ENCODE measurements around the gene OPHN1.

The OPHN1 gene

GRCh38 chrX:68438575-68438974, 5.3 kb upstream of the OPHN1 start:
- Histone ChIP-seq H3K79me2 (ENCODE audit: low read length) (no peaks in the 10 kb centered on the region), H3K27me3 (replicated peaks; ENCODE audit: insufficient read depth, low read length) (0 out of 2 replicates have a peak, but pooled peaks cover 6% of the 10 kb centered on the region), H3K36me3 (replicated peaks; ENCODE audit: insufficient read depth, low read length) (no peaks in the 10 kb centered on the region), H3K9me2 (replicated peaks; ENCODE audit: insufficient read depth, low read length) (no peaks in the 10 kb centered on the region), H3K9ac (ENCODE audit: low read length) (no peak overlapping the region), H3K27ac (ENCODE audit: low read length) (no peak overlapping the region), H3K4me1 (ENCODE audit: low read length) (peaks cover 8% of the 10 kb centered on the region), H2AFZ (ENCODE audit: low read length) (no peak overlapping the region), H4K20me1 (ENCODE audit: insufficient read depth, low read length) (no peaks in the 10 kb centered on the region), H3F3A (ENCODE audit: insufficient read depth, low read length) (0 out of 2 replicates have a peak, but pooled peaks cover 5% of the 10 kb centered on the region), H3K9me3 (replicated peaks; ENCODE audit: insufficient read depth, low read length) (no peaks in the 10 kb centered on the region), H3K4me2 (ENCODE audit: low read depth, low read length) (no peak overlapping the region), H3K4me3 (ENCODE audit: low read length) (no peak overlapping the region)
- DNase-seq = no peak
- TF ChIP-seq EZH2phosphoT487 (IDR thresholded peaks at IDR 0.05; ENCODE audit: low read length) = no peak
- no peak for TF ChIP-seq CTCF (IDR thresholded peaks at IDR 0.05; ENCODE audit: low read length)
- TF ChIP-seq EZH2 (optimal IDR thresholded peaks at IDR 0.05; ENCODE audit: low read depth, low read length) = no peak

GRCh38 chrX:68433981-68434299, 645 bp upstream of the OPHN1 start:
- H3K27ac ChIP-seq (ENCODE audit: low read length) = no peak overlapping the region
- TF ChIP-seq EZH2 (optimal IDR thresholded peaks at IDR 0.05; ENCODE audit: low read depth, low read length) (no peak), EZH2phosphoT487 (IDR thresholded peaks at IDR 0.05; ENCODE audit: low read length) (no peak), CTCF (IDR thresholded peaks at IDR 0.05; ENCODE audit: low read length) (no peak)
- H3F3A ChIP-seq (ENCODE audit: insufficient read depth, low read length) = no peaks in the 10 kb centered on the region
- no peak overlapping the region for H3K4me2 ChIP-seq (ENCODE audit: low read depth, low read length)
- H3K79me2 ChIP-seq (ENCODE audit: low read length) = no peaks in the 10 kb centered on the region
- no peak for DNase-seq
- no peak overlapping the region for H3K4me3 ChIP-seq (ENCODE audit: low read length)
- no peaks in the 10 kb centered on the region for H4K20me1 ChIP-seq (ENCODE audit: insufficient read depth, low read length)
- H3K9me2 ChIP-seq (replicated peaks; ENCODE audit: insufficient read depth, low read length) = no peaks in the 10 kb centered on the region
- H3K27me3 ChIP-seq (replicated peaks; ENCODE audit: insufficient read depth, low read length) = no peaks in the 10 kb centered on the region
- no peak overlapping the region for H3K9ac ChIP-seq (ENCODE audit: low read length)
- no peaks in the 10 kb centered on the region for H3K4me1 ChIP-seq (ENCODE audit: low read length)
- H3K9me3 ChIP-seq (replicated peaks; ENCODE audit: insufficient read depth, low read length) = no peaks in the 10 kb centered on the region
- H2AFZ ChIP-seq (ENCODE audit: low read length) = no peak overlapping the region
- no peaks in the 10 kb centered on the region for H3K36me3 ChIP-seq (replicated peaks; ENCODE audit: insufficient read depth, low read length)

GRCh38 chrX:68432648-68433047, 647 bp downstream of the OPHN1 start:
- no peaks in the 10 kb centered on the region for H3K79me2 ChIP-seq (ENCODE audit: low read length)
- no peaks in the 10 kb centered on the region for H3K36me3 ChIP-seq (replicated peaks; ENCODE audit: insufficient read depth, low read length)
- H3K27ac ChIP-seq (ENCODE audit: low read length) = no peak overlapping the region
- no peaks in the 10 kb centered on the region for H4K20me1 ChIP-seq (ENCODE audit: insufficient read depth, low read length)
- H3K27me3 ChIP-seq (replicated peaks; ENCODE audit: insufficient read depth, low read length) = no peaks in the 10 kb centered on the region
- H3K4me2 ChIP-seq (ENCODE audit: low read depth, low read length) = no peak overlapping the region
- DNase-seq = no peak
- H3K9me2 ChIP-seq (replicated peaks; ENCODE audit: insufficient read depth, low read length) = no peaks in the 10 kb centered on the region
- TF ChIP-seq EZH2 (optimal IDR thresholded peaks at IDR 0.05; ENCODE audit: low read depth, low read length) = no peak
- no peak for TF ChIP-seq EZH2phosphoT487 (IDR thresholded peaks at IDR 0.05; ENCODE audit: low read length)
- TF ChIP-seq CTCF (IDR thresholded peaks at IDR 0.05; ENCODE audit: low read length) = no peak
- H3F3A ChIP-seq (ENCODE audit: insufficient read depth, low read length) = no peaks in the 10 kb centered on the region
- H3K9ac ChIP-seq (ENCODE audit: low read length) = no peak overlapping the region
- H3K9me3 ChIP-seq (replicated peaks; ENCODE audit: insufficient read depth, low read length) = no peaks in the 10 kb centered on the region
- H2AFZ ChIP-seq (ENCODE audit: low read length) = no peak overlapping the region
- H3K4me3 ChIP-seq (ENCODE audit: low read length) = no peak overlapping the region
- no peaks in the 10 kb centered on the region for H3K4me1 ChIP-seq (ENCODE audit: low read length)

All from MM.1S (cell line).